Effector CD8-positive, alpha-beta T cell (primary cell): ENCODE data around the gene PRKCG.

Experiments used
- DNase-seq: peaks from one replicate; lab custom pipeline; 2025; lab: John Stamatoyannopoulos, UW

The PRKCG gene

GRCh38 chr19:53898636-53899341 lies 16.8 kb downstream of the PRKCG start:
- peak; percentile 2 for DNase-seq

GRCh38 chr19:53900191-53900860 lies 18.3 kb downstream of the PRKCG start:
- DNase-seq = no peak

- peak; percentile 7 for DNase-seq
Observed at GRCh38 chr19:53903055-53903680, 21.2 kb downstream of the PRKCG start.

- no peak for DNase-seq
Observed at GRCh38 chr19:53904909-53905308, 22.9 kb downstream of the PRKCG start.

- no peak for DNase-seq
Observed at GRCh38 chr19:53905787-53906186, 23.8 kb downstream of the PRKCG start.

- peak; percentile 52 for DNase-seq
Observed at GRCh38 chr19:53906211-53907192, 24.5 kb downstream of the PRKCG start.

GRCh38 chr19:53907193-53907581 lies 25.2 kb downstream of the PRKCG start:
- DNase-seq = no peak

GRCh38 chr19:53907690-53908089 lies 25.7 kb downstream of the PRKCG start:
- DNase-seq = no peak

GRCh38 chr19:53908106-53908934 lies 26.3 kb downstream of the PRKCG start:
- peak; percentile 2 for DNase-seq

GRCh38 chr19:53908935-53909415 lies 27.0 kb downstream of the PRKCG start, which contains the start of gene CACNG7:
TSS of gene CACNG7 (plus strand) at chr19:53909278. CDS start at chr19:53912832, 3,554 bp downstream.
- DNase-seq = no peak

- no peak for DNase-seq
Observed at GRCh38 chr19:53909471-53910169, 27.6 kb downstream of the PRKCG start.

- no peak for DNase-seq
Observed at GRCh38 chr19:53910170-53910518, 28.1 kb downstream of the PRKCG start.

- DNase-seq = no peak
Observed at GRCh38 chr19:53912653-53913052, 30.7 kb downstream of the PRKCG start.

- no peak for DNase-seq
Observed at GRCh38 chr19:53915000-53915399, 33.0 kb downstream of the PRKCG start.

GRCh38 chr19:53916004-53916403 lies 34.0 kb downstream of the PRKCG start:
- DNase-seq = no peak

- DNase-seq = no peak
Observed at GRCh38 chr19:53917356-53917755, 35.4 kb downstream of the PRKCG start.

GRCh38 chr19:53927739-53928138 lies 45.7 kb downstream of the PRKCG start:
- no peak for DNase-seq

- no peak for DNase-seq
Observed at GRCh38 chr19:53936029-53936428, 54.0 kb downstream of the PRKCG start.

GRCh38 chr19:53942001-53942786 lies 60.2 kb downstream of the PRKCG start:
- DNase-seq = no peak
